Endometrial microvascular endothelial cells (primary cell): Measurements from ENCODE around the gene STK39. TPM values are rescaled to one million over a fixed set of nuclear protein-coding genes. Genes with fewer than 3 reads are reported as not detected.

Experiments used
- in situ Hi-C: cut with HindIII; loops from 2 replicates; pipeline ENCODE4 v1.10.0; 2017; ENCODE audit warnings: low sequenced_read_pairs, low pct_unique_long_range_greater_than_20kb; ENCODE audit errors: inconsistent ontology term
- total RNA-seq: library from RNA; depleted of rRNA; stranded (reverse); fragments of >200 nt; gene quantifications from one replicate; pipeline ENCODE4 v1.2.3, GENCODE V29; 2015; ENCODE audit errors: inconsistent ontology term

The STK39 gene
- total RNA-seq, 1 donor from 2014 or later: 10.3 TPM

DNA sequence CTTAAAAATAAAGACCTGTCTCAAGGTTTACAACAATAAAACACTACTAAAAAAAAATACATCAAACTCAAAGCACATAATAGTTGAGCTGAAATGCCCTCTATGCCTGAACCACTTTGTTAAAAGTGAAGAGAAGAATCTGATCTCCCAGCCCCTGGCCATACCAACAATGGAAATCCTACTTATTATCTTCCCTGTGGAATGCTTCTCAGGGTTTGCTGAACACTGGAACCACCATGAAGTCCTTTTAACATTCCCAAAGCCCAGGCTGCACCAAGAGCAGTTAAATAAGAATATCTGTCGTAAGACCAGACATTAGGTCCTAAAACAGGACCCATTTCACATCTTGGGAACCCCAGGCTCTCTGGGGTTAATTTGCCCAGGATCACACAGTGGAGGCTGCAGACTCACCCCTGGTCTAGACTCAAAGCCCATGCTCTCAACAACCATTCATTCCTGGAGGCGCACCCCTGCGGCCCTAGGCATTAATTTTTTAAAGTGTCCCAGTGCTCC lies 285.8 kb downstream of the STK39 start:
- in situ Hi-C loops: no loop called here

DNA sequence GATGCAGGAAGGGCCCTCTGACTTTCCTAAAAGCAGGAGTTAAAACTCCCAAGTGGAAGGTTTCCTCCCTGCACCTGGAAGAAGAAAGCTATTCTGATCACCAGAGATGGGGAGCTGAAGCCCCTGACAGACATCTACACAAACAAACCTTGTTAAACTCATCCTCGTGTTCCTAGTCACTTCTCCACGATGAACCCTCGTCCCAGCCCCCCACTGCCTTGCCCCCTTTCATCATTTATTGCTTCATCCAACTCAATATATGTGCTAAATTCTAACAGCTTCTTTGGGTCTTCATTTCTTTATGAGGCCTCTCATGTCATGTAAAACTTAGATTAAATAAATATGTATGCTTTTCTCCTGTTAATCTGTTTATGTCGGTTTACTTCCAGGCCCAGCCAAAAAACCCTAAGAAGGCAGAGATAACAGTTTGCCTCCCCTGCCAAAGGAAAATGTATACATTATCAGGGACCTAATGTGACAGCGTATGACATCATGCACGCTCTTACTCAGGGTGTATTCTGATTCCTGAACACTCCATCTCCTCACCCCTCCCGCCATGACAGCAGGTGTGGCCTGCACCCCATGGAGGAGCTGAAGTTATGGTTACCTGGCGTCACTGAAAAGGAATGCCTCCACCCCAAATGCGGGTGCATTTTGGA lies 287.2 kb downstream of the STK39 start:
- in situ Hi-C loops: no loop called here

DNA sequence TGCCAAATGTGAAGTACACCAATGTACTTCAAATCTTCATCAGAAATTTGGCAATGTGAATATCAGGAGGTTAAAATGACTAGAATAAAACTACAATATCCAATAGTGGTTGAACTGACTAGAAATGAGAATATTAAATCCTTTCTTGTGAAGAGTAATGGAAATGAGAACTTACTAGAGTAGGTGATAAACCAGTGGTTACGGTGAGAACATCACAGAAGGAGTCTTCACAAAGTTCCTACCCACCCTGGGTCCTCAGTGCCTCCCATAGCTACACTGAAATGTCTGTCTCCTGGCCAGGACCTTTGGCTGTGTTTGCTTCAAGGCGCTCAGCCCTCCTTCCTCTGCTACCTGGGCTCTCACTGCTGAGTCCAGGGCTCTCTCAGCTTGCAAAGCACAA lies 289.7 kb downstream of the STK39 start:
- in situ Hi-C loops: no loop called here

DNA sequence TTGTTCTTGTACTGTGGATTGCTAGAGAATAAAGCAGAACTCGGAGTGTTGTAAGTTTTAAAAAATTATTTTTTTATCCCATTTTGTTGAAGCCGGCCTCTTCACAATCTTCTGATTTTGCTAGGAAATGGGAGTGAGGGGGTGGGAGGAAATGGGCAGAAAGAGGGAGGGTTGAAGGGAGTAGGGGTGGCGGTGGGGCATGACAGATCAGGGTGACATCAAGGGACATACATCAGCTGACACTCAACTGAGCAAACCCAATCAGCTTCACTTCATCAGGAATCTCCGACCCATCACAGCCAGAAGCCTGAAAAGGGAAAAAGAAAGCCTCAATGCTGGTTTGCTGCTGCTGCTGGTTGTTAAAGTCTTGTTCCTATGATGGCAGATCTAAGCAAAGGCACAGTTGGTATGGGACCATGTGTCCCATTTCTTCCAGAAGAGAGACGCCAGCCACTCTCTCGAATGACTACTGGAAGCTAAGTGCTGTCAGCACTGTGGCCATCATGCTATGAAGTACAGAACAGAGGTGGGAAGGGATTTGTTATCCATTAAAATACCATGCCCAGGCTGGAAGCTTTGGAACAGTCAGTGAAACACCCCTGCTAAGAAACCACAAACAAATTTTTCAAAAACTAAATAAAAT lies 292.0 kb downstream of the STK39 start:
- in situ Hi-C loops: no loop called here

DNA sequence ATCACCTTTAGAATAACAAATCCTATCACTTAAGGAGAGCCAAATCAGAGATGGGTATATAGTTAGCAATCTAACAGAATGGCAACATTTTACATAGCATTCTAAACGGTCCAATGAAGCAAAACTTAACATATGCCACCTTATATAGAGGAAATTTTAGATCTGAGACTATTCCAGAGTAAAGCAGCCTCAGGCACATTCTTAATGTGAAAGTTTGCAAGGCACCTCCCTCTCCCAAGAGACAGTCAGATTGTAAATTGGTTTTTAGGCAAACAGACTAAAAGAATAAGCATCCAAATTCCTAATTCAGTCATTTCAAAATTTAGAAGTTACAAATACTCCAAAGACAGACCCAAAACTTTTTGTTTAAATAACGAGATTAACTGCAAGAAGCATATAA lies 292.9 kb downstream of the STK39 start:
- in situ Hi-C loops: no loop called here

DNA sequence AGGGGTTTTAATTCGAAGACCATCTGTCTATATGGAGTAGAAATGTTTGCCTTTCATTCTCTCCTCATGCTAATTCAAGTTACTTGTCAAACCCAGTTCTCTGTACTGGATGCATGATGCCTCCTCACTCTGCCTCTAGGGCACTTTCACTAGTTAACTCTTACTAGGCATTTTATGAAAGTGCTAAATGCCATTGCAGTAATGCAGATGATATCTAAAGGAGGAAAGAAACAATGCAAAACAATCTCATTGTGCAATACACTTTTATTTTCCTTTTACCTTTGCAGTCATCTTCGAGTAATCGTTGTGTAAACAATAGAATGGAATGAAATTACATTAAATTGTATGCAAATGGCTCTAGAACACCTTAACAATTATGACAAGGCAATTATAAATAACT lies 293.6 kb downstream of the STK39 start:
- in situ Hi-C loops: no loop called here

DNA sequence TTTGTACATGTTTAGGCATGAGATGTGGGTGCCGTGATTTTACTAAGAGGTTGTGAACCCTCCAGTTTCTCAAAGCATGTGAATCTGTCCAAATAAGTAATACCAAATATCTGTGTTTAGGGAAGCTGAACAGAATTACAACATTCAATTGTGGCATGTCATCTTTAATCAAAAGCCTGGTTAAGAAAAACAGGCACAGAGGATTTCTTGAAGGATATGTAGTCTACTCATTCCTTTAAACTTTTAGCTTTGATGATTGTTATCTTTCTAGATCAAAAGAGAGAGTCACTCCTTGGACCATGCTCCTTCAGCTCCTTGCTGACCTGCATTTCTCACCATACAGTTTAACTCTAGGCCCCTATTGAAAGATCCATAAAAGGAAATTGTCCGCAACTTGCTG lies 296.8 kb downstream of the STK39 start:
- in situ Hi-C loops: no loop called here

DNA sequence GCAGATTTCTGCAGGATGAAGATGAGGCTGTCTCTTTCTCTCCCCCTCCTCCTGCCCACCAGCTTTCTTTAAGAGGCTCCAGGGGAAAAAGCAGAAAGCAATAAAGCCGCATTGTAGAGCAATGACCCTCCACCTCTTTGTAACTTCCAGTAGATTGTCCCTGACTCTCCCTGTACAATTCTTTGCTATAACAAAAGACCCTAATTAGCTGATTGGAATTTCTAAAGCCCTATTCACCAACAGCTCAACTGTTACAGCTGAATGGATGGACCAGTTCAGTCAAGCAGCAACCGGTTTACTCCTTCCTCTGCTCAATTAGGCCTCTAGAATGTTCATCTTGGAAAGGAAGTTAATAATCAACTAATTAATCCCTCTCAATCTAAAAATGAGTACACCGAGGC lies 301.0 kb downstream of the STK39 start:
- in situ Hi-C loops: no loop called here

DNA sequence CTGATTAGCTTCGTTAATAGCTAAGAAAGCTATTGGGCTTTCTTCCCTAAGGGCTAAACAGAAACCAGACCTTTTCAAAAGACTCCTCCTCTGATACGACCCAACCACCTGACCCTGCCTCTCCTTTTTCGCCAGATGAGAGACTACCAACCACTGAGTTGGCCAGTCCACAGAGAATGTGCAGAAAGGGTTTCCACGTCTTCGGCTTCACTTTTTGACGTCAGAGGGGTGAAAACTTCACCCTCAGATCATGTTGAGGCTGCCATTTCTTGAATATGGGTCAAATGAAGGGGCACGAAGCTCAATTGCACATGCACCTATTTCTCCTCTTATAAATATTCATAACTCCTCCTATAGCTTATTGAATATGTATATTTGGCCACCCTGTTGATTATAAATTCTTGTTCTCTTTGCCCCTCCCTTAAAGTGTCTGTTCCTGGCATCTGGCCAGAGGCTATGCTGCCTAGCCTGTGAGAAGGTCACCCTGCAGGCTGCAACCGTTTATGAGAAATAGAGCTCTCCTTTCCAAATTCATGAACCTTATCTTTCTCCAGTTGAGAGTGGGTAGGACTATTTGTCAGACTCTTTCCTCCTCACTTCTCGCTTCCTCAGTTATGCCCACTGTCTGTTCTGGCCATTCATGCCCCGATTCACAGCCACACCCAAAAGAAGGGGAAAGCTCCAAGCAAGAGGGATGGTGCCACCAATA lies 301.6 kb downstream of the STK39 start:
- in situ Hi-C loops: no loop called here

DNA sequence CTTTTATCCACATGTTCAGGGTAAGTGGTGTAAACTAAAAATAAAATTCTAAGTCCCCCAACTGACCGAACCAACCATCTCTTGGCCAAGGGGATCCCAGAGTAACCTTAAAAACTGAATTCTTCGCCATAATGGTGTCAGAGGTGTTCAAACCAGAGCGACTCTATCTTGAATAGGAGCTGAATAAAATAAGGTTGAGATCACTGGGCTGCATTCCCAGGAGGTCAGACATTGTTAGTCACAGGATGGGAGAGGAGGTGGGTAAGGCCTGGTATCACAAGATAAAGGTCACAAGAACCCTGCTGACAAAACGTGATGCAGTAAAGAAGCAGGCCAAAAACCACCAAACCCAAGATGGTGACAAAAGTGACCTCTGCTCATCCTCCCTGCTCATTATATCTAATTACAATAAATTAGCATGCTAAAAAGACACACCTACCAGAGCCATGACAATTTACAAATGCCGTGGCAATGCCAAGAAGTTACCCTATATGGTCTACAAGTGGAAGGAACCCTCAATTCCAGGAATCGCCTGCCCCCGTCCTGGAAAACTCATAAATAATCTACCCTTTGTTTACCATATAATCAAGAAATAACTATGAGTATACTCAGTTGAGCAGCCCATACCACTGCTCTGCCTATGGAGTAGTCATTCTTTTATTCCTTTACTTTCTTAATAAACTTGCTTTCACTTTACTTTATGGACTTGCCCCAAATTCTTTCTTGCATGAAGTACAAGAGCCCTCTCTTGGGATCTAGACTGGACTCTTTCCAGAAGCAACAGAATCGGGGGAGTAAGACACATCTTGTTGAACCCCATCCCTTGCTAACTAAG lies 302.4 kb downstream of the STK39 start:
- in situ Hi-C loops: no loop called here

DNA sequence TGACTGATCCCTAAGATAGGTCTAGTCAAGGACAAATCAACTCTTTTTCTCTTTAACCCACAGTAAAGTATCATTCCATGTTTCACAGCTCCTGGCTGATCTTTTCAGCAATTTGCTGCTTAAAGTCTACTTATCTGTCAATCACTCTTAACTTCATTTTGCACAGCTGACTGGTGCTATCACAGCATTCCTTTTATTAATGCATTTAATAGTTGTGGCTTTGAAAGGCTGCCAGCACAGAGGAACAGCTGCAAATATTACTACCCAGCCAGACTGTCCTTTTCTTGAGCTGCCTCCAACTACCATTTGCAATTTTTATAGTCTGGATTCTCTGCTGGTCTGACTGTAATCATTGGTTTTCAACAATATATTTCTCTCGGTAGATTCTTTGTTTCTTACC lies 303.5 kb downstream of the STK39 start:
- in situ Hi-C loops: no loop called here

DNA sequence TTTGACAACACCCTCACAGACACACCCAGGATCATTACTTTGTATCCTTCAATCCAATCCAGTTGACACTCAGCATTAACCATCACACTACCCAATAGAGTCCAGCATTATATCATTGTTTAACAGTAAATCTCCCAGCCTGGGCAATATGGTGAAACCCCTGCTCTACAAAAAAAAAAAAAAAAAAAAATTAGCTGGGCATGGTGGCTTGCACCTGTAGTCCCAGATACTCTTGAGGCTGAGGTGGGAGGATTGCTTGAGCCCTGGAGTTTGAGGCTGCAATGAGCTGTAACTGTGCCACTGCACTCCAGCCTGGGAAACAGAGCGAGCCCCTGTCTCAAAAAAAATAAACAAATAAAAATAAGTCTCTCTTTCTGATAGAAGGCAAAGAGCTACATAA lies 304.0 kb downstream of the STK39 start:
- in situ Hi-C loops: no loop called here

DNA sequence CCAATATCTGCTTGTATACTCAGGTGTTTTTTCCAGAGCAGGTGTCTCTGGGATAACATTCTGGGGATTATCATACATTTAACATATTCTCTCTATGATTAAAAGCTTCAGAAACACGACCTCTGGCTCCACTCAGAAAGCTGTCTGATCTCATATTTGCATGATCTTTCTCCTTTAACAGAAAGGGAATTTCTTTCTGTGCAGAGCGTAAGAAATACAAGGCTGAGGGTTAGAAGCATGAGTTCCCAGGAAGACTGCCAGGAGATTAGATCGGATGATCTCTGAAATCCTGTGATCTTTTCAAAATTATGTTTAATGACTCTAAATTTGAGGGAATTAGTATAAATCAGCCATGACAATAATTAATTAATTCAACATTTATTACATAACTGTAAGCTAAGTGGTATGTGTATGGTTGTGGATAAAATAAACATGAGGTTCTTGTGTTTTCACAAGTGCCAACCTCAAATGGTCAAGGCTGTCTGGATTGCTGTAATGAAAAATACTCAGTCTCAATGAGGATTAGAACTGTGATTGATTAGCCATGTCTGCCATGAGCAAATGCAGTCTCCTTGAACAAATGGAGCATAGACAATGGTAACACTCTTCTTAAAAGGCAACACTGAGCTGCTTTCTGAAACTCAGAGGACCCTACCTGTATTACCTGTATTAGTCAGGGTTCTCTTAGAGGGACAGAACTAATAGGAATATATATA lies 304.9 kb downstream of the STK39 start:
- in situ Hi-C loops: no loop called here

DNA sequence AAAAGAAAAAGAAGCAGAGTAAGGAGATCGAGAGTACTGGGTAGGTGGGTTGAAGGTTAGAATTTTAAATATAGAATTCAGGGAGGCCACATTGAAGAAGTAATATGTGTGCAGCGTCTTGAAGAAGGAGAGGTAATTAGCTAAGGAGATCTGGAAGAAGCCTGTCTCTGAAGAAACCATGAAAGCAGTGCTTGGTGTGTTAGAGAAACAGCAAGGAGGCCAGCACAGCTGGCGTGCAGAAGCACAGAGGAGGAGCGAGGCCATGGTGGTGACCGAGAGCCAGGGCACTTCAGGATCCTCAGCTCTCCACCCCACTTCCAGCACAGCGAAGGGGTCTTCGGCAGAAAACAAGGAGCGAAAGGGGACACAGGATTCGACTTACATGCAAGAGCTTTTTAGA lies 305.8 kb downstream of the STK39 start:
- in situ Hi-C loops: no loop called here

DNA sequence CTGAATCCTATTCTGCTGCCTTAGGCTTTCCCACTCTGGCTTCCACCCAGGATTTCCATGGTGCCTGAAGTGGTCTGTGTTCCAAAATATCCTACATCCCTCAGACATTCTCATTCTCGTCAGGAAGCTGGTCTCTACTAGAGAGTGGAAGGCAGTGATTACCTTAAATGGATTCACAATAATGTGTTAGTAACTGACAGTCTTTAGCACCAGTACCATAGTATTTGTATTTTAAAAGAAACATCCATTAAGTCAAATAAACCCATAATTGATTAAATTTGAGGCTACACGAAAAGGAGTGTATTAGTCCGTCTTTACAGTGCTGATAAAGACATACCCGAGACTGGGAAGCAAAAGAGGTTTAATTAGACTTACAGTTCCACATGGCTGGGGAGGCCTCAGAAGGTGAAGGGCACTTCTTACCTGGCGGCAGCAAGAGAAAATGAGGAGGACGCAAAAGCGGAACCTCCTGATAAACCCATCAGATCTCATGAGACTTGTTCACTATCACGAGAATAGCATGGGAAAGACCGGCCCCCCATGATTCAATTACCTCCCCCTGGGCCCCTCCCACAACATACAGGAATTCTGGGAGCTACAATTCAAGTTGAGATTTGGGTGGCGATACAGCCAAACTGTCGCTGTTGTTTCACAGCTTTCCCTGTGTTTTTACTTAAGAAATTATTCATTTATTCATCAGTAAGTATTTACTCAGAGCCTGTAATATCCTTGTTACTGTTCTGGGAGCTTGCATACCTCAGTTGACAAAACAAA lies 306.5 kb downstream of the STK39 start:
- in situ Hi-C loops: no loop called here

DNA sequence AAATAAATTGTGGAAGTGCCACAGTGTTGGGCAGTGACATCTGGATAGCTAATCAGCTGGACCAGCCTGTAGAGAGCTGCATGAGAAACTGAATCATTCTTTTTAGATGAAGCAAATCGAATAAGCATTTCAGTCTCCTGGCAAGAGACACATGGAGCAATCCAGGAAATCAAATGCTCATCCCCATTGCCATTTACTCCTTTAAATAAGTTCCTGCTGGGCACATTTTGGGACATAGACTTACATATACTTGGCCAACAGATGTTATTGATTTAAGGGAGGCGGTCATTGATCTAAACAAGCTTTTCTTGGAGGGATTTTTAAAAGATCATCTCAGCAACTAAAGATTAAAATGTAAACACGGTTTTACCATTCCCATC lies 307.1 kb downstream of the STK39 start:
- in situ Hi-C loops: no loop called here

DNA sequence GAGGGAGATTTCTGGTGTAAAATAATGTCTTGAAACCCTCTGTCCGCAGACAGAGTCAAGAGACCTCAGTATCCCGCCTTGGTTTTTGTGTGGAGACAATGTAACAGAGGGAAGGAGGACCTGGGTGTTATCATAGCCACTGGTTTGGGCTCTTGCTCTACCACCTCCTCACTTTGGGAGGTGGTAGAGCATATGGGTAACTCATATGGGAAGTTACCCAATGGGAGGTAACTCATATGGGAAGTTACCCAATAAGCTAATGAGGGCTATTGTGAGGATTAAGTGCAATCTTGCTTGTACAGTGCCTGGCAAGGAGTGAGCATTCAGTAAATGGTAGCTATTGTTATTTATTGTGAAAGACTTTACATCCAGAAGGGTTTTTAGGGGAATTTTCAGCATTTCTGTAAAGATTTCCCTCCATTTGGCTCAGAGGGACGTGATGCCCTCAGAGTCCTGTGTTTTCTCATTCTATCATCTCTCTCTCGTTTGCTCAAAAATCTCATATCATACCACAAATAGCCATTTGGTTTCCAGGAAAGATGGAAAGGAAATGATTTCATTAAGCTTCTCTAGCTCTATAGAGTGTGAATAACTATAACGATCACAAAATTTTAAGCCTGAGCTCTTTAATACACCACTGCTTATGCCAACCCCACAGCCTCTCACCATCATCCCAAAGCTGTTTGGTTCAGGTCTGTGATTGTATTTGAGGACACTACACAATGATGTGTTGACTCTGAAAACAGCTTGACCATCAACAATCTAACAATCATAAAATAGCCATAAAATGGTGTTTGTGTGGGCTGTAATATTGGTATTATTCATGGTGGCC lies 307.7 kb downstream of the STK39 start:
- in situ Hi-C loops: no loop called here
